Neuronal stem cell (in vitro differentiated cells): Measurements from ENCODE around the gene B3GNT3.

Experiments used
- DNase-seq: peaks from one replicate; pipeline ENCODE4 v3.0.0-alpha.2; 2013; ENCODE audit warnings: low spot score
- H2AFZ ChIP-seq: one replicate; pipeline ENCODE4 v1.6.1; 2013; ENCODE audit warnings: mild to moderate bottlenecking, low read length, inconsistent platforms
- H2AK5ac ChIP-seq: 2 replicates; pipeline ENCODE4 v1.6.1; 2013; ENCODE audit warnings: low read depth, mild to moderate bottlenecking, inconsistent platforms, low read length, moderate library complexity, mixed read lengths
- H2BK120ac ChIP-seq: 2 replicates; pipeline ENCODE4 v1.6.1; 2013; ENCODE audit warnings: low read depth, mild to moderate bottlenecking, inconsistent platforms, low read length, moderate library complexity, mixed read lengths
- H2BK12ac ChIP-seq: one replicate; pipeline ENCODE4 v1.6.1; 2013; ENCODE audit warnings: low read length, inconsistent platforms
- H2BK15ac ChIP-seq: 2 replicates; pipeline ENCODE4 v1.6.1; 2013; ENCODE audit warnings: mild to moderate bottlenecking, low read length, inconsistent platforms, mixed read lengths
- H2BK5ac ChIP-seq: one replicate; pipeline ENCODE4 v1.6.1; 2013; ENCODE audit warnings: inconsistent platforms, mild to moderate bottlenecking, low read length, moderate library complexity
- H3K14ac ChIP-seq: one replicate; pipeline ENCODE4 v1.6.1; 2013; ENCODE audit warnings: low read length, inconsistent platforms
- H3K18ac ChIP-seq: 2 replicates; pipeline ENCODE4 v1.6.1; 2013; ENCODE audit warnings: low read length, inconsistent platforms
- H3K23ac ChIP-seq: 2 replicates; pipeline ENCODE4 v1.6.1; 2013; ENCODE audit warnings: low read depth, mild to moderate bottlenecking, mixed read lengths, low read length, inconsistent platforms; ENCODE audit not compliant: poor library complexity
- H3K27ac ChIP-seq: replicated peaks from 3 replicates; pipeline ENCODE4 v1.5.1; 2013; ENCODE audit warnings: low read length, inconsistent platforms
- H3K27me3 ChIP-seq, 3 experiments: 2 replicates each; pipeline ENCODE4 v1.6.1; 2013; ENCODE audit warnings: low read length in 3 of 3, mild to moderate bottlenecking in 2 of 3, inconsistent platforms in 1 of 3, low read depth in 1 of 3, mixed read lengths in 1 of 3, moderate library complexity in 1 of 3; ENCODE audit not compliant: control insufficient read depth in 3 of 3, insufficient read depth in 3 of 3
- H3K36me3 ChIP-seq, 2 donors: replicated peaks in 1 of 2; 2 replicates each; pipeline ENCODE4 v1.6.1; 2013; ENCODE audit warnings: low read length in 2 of 2; ENCODE audit not compliant: control insufficient read depth in 2 of 2, insufficient read depth in 2 of 2
- H3K4ac ChIP-seq: 2 replicates; pipeline ENCODE4 v1.6.1; 2013; ENCODE audit warnings: inconsistent platforms, mild to moderate bottlenecking, low read length, moderate library complexity
- H3K4me1 ChIP-seq, 2 donors: 1 replicate in 1 of 2; 2 replicates in 1 of 2; pipeline ENCODE4 v1.6.1; 2013; ENCODE audit warnings: low read length in 2 of 2, low read depth in 1 of 2; ENCODE audit not compliant: control insufficient read depth in 2 of 2, insufficient read depth in 1 of 2
- H3K4me2 ChIP-seq: one replicate; pipeline ENCODE4 v1.6.1; 2013; ENCODE audit warnings: mild to moderate bottlenecking, low read length, inconsistent platforms; ENCODE audit not compliant: insufficient read depth, poor library complexity, severe bottlenecking
- H3K4me3 ChIP-seq, 2 donors: 2 replicates each; pipeline ENCODE4 v1.5.1; 2013; ENCODE audit warnings: low read length in 2 of 2, mild to moderate bottlenecking in 2 of 2, inconsistent platforms in 1 of 2, moderate library complexity in 1 of 2
- H3K79me1 ChIP-seq: one replicate; pipeline ENCODE4 v1.6.1; 2013; ENCODE audit warnings: low read depth, mild to moderate bottlenecking, inconsistent platforms, low read length, moderate library complexity
- H3K9ac ChIP-seq: one replicate; pipeline ENCODE4 v1.6.1; 2013; ENCODE audit warnings: mild to moderate bottlenecking, low read depth, low read length, inconsistent platforms; ENCODE audit not compliant: poor library complexity
- H3K9me3 ChIP-seq, 2 donors: replicated peaks in 1 of 2; 2 replicates each; pipeline versions ENCODE3 to v1.6.1; 2013; ENCODE audit warnings: low read length in 2 of 2, mild to moderate bottlenecking in 2 of 2, inconsistent platforms in 1 of 2, low read depth in 1 of 2, mixed read lengths in 1 of 2, moderate library complexity in 1 of 2; ENCODE audit not compliant: control insufficient read depth in 2 of 2, insufficient read depth in 1 of 2
- H4K8ac ChIP-seq: one replicate; pipeline ENCODE4 v1.6.1; 2013; ENCODE audit warnings: low read depth, mild to moderate bottlenecking, inconsistent platforms, low read length, moderate library complexity
- H4K91ac ChIP-seq: one replicate; pipeline ENCODE4 v1.6.1; 2013; ENCODE audit warnings: low read length, low read depth, mild to moderate bottlenecking, inconsistent platforms; ENCODE audit not compliant: poor library complexity
- WGBS, 2 donors: extraction: QIAGEN DNeasy Blood & Tissue Kit; methylation state at CpG; one replicate each; pipeline ENCODE4 v1.1.7; 2013; ENCODE audit warnings: missing lambda C conversion rate in 2 of 2, mixed read lengths in 1 of 2; ENCODE audit not compliant: insufficient read length in 2 of 2, insufficient replicate concordance in 1 of 2; ENCODE audit errors: extremely low coverage in 2 of 2; 5-methylcytosine and 5-hydroxymethylcytosine counted together

B3GNT3 gene

GRCh38 chr19:17764348-17764747 lies 30.6 kb upstream of the B3GNT3 start:
- H3K4me2 ChIP-seq = no peak overlapping the region
- no peak for DNase-seq
- H2BK12ac ChIP-seq = no peak overlapping the region
- H2BK120ac ChIP-seq = no peak overlapping the region
- no peak overlapping the region for H3K9ac ChIP-seq
- H3K18ac ChIP-seq = no peak overlapping the region
- no peaks in the 10 kb centered on the region for H3K36me3 ChIP-seq
- no peak overlapping the region for H3K27ac ChIP-seq
- no peak overlapping the region for H2AK5ac ChIP-seq
- no peak overlapping the region for H2BK15ac ChIP-seq
- WGBS, 2 donors = no CpG with 5 or more reads among the region's 7 CpGs
- peaks cover 3% of the 10 kb centered on the region for H3K79me1 ChIP-seq
- H3K4me3 ChIP-seq = no peak overlapping the region
- H2BK5ac ChIP-seq = no peak overlapping the region
- no peaks in the 10 kb centered on the region for H3K9me3 ChIP-seq
- no peak overlapping the region for H2AFZ ChIP-seq
- no peak overlapping the region for H4K8ac ChIP-seq
- H3K4me1 ChIP-seq = peaks cover 0 to 8% of the 10 kb centered on the region in 2 donors
- H3K14ac ChIP-seq = no peak overlapping the region
- no peak overlapping the region for H4K91ac ChIP-seq
- no peaks in the 10 kb centered on the region for H3K27me3 ChIP-seq
- H3K23ac ChIP-seq = no peak overlapping the region
- no peak overlapping the region for H3K4ac ChIP-seq

GRCh38 chr19:17765069-17765618 lies 29.8 kb upstream of the B3GNT3 start:
- H3K9ac ChIP-seq = no peak overlapping the region
- DNase-seq = no peak

GRCh38 chr19:17766543-17767131 lies 28.3 kb upstream of the B3GNT3 start:
- Histone ChIP-seq H3K36me3 (no peaks in the 10 kb centered on the region), H3K9me3 (no peaks in the 10 kb centered on the region), H3K27me3 (no peaks in the 10 kb centered on the region), H2AFZ (no peak overlapping the region), H2BK15ac (no peak overlapping the region), H3K9ac (no peak overlapping the region), H3K4me2 (peak overlapping the region; percentile 19), H3K4ac (no peak overlapping the region), H2AK5ac (no peak overlapping the region), H4K8ac (no peak overlapping the region), H3K14ac (no peak overlapping the region), H3K4me3 (no peak overlapping the region), H3K18ac (peak overlapping the region; percentile 24), H3K79me1 (no peaks in the 10 kb centered on the region), H3K4me1 (peaks cover 0 to 8% of the 10 kb centered on the region in 2 donors), H2BK12ac (no peak overlapping the region), H4K91ac (no peak overlapping the region), H3K27ac (no peak overlapping the region), H3K23ac (no peak overlapping the region), H2BK120ac (no peak overlapping the region), H2BK5ac (no peak overlapping the region)
- peak; percentile 70 for DNase-seq
- WGBS, 2 donors = no CpG with 5 or more reads among the region's 29 CpGs

More at GRCh38 chr19:17765069-17765618, 29.8 kb upstream of the B3GNT3 start:
- H3K27me3 ChIP-seq = no peaks in the 10 kb centered on the region
- H3K23ac ChIP-seq = no peak overlapping the region
- no peak overlapping the region for H4K91ac ChIP-seq
- H3K27ac ChIP-seq = no peak overlapping the region
- no CpG with 5 or more reads among the region's 12 CpGs for WGBS, 2 donors
- no peak overlapping the region for H2AFZ ChIP-seq
- no peak overlapping the region for H2BK120ac ChIP-seq
- H3K18ac ChIP-seq = no peak overlapping the region
- H3K4ac ChIP-seq = no peak overlapping the region
- no peak overlapping the region for H2BK12ac ChIP-seq
- no peak overlapping the region for H3K4me3 ChIP-seq
- no peak overlapping the region for H2BK5ac ChIP-seq
- H3K36me3 ChIP-seq = no peaks in the 10 kb centered on the region
- H2BK15ac ChIP-seq = no peak overlapping the region
- H3K9me3 ChIP-seq = no peaks in the 10 kb centered on the region
- no peak overlapping the region for H4K8ac ChIP-seq
- H3K4me2 ChIP-seq = no peak overlapping the region
- peak overlapping the region; percentile 38 for H3K14ac ChIP-seq
- peaks cover 3% of the 10 kb centered on the region for H3K79me1 ChIP-seq
- peak overlapping the region; percentile 70 for H2AK5ac ChIP-seq
- peaks cover 0 to 8% of the 10 kb centered on the region in 2 donors for H3K4me1 ChIP-seq

- Histone ChIP-seq H3K27me3 (no peaks in the 10 kb centered on the region), H4K91ac (no peak overlapping the region), H2AK5ac (no peak overlapping the region), H3K14ac (no peak overlapping the region), H4K8ac (no peak overlapping the region), H3K4ac (no peak overlapping the region), H3K4me1 (peaks cover 0 to 3% of the 10 kb centered on the region in 2 donors), H2AFZ (no peak overlapping the region), H3K9me3 (peaks cover 0 to 2% of the 10 kb centered on the region in 2 donors), H2BK5ac (no peak overlapping the region), H3K9ac (no peak overlapping the region), H2BK12ac (no peak overlapping the region), H3K36me3 (peaks cover 0 to 3% of the 10 kb centered on the region in 2 donors), H3K79me1 (no peaks in the 10 kb centered on the region), H2BK15ac (no peak overlapping the region), H2BK120ac (no peak overlapping the region), H3K4me2 (no peak overlapping the region), H3K27ac (no peak overlapping the region), H3K18ac (no peak overlapping the region), H3K4me3 (no peak overlapping the region), H3K23ac (no peak overlapping the region)
- WGBS, 2 donors = no CpG with 5 or more reads among the region's 1 CpG
- no peak for DNase-seq
Measured at GRCh38 chr19:17767559-17767958, 27.4 kb upstream of the B3GNT3 start.
